Nephron progenitor cell (in vitro differentiated cells): ENCODE data around the gene PSG2.
"Not testable (repeated sequence)": the region's sequence is repeated elsewhere in the genome, so short reads cannot be mapped to it uniquely, and the experiment has no call there.

Experiments used
- DNase-seq: peaks from one replicate; pipeline ENCODE4 v3.0.0; 2021
- H3K27ac Mint-ChIP-seq: 2 replicates; pipeline ENCODE4 v1.8.0; 2021; ENCODE audit warnings: mild to moderate bottlenecking, moderate library complexity, mixed read lengths
- H3K27me3 Mint-ChIP-seq: 2 replicates; pipeline ENCODE4 v1.8.0; 2021; ENCODE audit warnings: mild to moderate bottlenecking, low read depth, mixed read lengths; ENCODE audit not compliant: poor library complexity
- H3K36me3 Mint-ChIP-seq: 2 replicates; pipeline ENCODE4 v1.8.0; 2021; ENCODE audit warnings: low read depth, mixed read lengths
- H3K4me1 Mint-ChIP-seq: 2 replicates; pipeline ENCODE4 v1.8.0; 2021; ENCODE audit warnings: mixed read lengths
- H3K4me3 Mint-ChIP-seq: 2 replicates; pipeline ENCODE4 v1.8.0; 2021; ENCODE audit warnings: mild to moderate bottlenecking, moderate library complexity, mixed read lengths
- H3K9me3 Mint-ChIP-seq: 2 replicates; pipeline ENCODE4 v1.8.0; 2021; ENCODE audit warnings: mild to moderate bottlenecking, moderate library complexity, mixed read lengths
- TF ChIP-seq, protein P1 (sequence below): fragments of 200-600 bp; sonication (generic); IDR thresholded peaks from 2 replicates; pipeline ENCODE4 v1.5.0; 2021; ENCODE audit warnings: antibody characterized with exemption

PSG2 gene

DNA sequence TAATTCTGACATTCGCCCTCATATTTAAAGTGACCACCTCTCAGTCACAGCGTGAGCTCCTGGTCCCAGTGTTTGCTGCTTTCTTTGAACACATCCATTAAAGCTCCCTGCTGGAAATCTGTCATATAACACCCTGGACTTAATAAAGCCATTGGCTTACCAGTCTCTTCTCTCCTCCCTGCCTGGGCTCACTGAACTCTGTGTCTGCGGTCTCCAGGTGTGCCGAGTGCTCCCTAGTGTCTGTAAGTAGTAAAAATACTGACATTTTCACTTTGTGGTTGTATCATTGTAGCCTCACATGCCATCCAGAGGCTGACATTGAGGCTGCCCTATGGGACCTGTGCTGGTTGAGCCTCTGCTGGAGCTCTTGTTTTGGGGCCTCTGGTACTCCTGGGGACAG, 53.6 kb downstream of the PSG2 start:
- TF ChIP-seq, protein P1, sequence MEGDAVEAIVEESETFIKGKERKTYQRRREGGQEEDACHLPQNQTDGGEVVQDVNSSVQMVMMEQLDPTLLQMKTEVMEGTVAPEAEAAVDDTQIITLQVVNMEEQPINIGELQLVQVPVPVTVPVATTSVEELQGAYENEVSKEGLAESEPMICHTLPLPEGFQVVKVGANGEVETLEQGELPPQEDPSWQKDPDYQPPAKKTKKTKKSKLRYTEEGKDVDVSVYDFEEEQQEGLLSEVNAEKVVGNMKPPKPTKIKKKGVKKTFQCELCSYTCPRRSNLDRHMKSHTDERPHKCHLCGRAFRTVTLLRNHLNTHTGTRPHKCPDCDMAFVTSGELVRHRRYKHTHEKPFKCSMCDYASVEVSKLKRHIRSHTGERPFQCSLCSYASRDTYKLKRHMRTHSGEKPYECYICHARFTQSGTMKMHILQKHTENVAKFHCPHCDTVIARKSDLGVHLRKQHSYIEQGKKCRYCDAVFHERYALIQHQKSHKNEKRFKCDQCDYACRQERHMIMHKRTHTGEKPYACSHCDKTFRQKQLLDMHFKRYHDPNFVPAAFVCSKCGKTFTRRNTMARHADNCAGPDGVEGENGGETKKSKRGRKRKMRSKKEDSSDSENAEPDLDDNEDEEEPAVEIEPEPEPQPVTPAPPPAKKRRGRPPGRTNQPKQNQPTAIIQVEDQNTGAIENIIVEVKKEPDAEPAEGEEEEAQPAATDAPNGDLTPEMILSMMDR = no peak
- peaks cover 6% of the 10 kb centered on the region for H3K27me3 Mint-ChIP-seq
- no peaks in the 10 kb centered on the region for H3K36me3 Mint-ChIP-seq
- H3K4me3 Mint-ChIP-seq = no peak overlapping the region
- H3K9me3 Mint-ChIP-seq = peaks cover 87% of the 10 kb centered on the region
- H3K27ac Mint-ChIP-seq = no peak overlapping the region
- no peaks in the 10 kb centered on the region for H3K4me1 Mint-ChIP-seq
- DNase-seq = no peak

- not testable (repeated sequence) for DNase-seq, H3K36me3 Mint-ChIP-seq, H3K27me3 Mint-ChIP-seq, H3K4me1 Mint-ChIP-seq, H3K27ac Mint-ChIP-seq, H3K4me3 Mint-ChIP-seq
- peaks cover 91% of the 10 kb centered on the region for H3K9me3 Mint-ChIP-seq
Measured at GRCh38 chr19:43027985-43028384, 54.5 kb downstream of the PSG2 start.

DNA sequence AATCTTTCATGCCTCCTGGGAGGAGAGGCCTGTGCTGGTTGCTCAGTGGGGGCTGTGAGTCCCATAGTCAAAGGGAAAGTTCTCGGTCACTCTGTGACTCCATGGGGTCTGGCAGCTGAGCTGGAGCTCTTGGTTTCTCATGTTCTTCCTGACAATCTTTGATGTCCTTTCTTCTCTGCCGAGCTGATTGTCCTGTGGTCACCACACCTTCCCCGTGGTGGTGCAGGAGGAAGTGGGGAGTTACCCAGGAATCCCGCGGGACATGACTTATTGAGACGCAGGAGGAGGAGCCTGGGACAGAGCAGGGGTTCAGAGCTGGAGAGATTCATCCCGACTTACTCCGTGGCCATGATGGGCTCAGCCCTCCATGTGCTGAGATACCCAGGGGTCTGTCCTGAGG, 55.4 kb downstream of the PSG2 start:
- not testable (repeated sequence) for H3K27ac Mint-ChIP-seq, H3K36me3 Mint-ChIP-seq, H3K4me1 Mint-ChIP-seq, DNase-seq, H3K27me3 Mint-ChIP-seq, H3K4me3 Mint-ChIP-seq
- peaks cover 90% of the 10 kb centered on the region for H3K9me3 Mint-ChIP-seq

DNA sequence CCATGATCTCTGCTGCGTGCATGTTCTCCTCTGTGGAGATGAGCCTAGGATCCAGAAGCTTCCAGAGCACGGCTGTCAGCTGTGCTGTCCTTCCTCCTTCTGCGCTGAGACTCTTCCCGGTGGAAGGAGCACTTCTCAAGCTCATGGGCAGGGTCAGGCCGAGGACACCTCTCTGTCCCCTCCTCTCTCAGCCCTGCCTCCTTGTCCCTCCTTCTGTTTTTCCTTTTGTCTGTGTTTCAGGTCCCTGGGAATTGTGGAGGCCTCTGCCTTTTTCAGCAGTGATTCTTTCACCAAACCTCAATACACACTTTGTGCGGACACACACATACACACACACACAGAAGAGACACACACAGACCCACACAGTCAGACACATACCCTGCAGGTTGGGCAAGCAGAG, 56.1 kb downstream of the PSG2 start, which contains the start of gene PSG11:
Gene PSG11, minus strand, starts transcription at position 101 of the 400 bp plus-strand sequence. Its CDS starts 97 bp downstream, at position 4.
- peaks cover 91% of the 10 kb centered on the region for H3K9me3 Mint-ChIP-seq
- H3K4me3 Mint-ChIP-seq, H3K27me3 Mint-ChIP-seq: not testable (repeated sequence)

DNA sequence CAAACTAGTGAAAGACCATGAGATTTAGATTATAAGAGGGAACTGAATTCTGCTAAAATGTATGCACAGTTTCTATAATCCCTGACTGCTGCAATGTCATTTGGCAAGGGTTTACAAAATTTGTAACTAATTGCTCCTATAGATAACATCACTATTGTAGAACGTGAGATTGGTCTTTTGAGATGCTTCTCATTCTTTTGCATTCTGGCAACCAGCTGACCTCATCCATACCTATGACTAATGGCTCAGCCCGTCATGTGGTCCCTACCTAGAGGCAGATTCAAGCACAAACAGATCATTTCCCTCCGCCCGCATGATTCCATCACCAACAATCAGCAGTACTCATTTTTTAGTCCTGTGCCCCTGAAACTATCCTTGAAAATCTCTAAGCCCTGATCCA, 60.4 kb downstream of the PSG2 start:
- peaks cover 84% of the 10 kb centered on the region for H3K9me3 Mint-ChIP-seq
- not testable (repeated sequence) for H3K27me3 Mint-ChIP-seq, DNase-seq, H3K4me3 Mint-ChIP-seq, H3K36me3 Mint-ChIP-seq, H3K27ac Mint-ChIP-seq, H3K4me1 Mint-ChIP-seq

More for the DNA sequence above, 56.1 kb downstream of the PSG2 start, which contains the start of gene PSG11:
- H3K4me1 Mint-ChIP-seq, DNase-seq, H3K36me3 Mint-ChIP-seq: not testable (repeated sequence)
- H3K27ac Mint-ChIP-seq = peak within 1 kb of the TSS; percentile 48

- not testable (repeated sequence) for H3K4me1 Mint-ChIP-seq, H3K4me3 Mint-ChIP-seq, H3K36me3 Mint-ChIP-seq, DNase-seq, H3K27ac Mint-ChIP-seq, H3K27me3 Mint-ChIP-seq
- peaks cover 84% of the 10 kb centered on the region for H3K9me3 Mint-ChIP-seq
Measured at GRCh38 chr19:43021629-43022028, 60.9 kb downstream of the PSG2 start.

GRCh38 chr19:43019588-43019987, 62.9 kb downstream of the PSG2 start:
- peaks cover 86% of the 10 kb centered on the region for H3K9me3 Mint-ChIP-seq
- not testable (repeated sequence) for H3K36me3 Mint-ChIP-seq, H3K27me3 Mint-ChIP-seq, H3K27ac Mint-ChIP-seq, H3K4me1 Mint-ChIP-seq, DNase-seq, H3K4me3 Mint-ChIP-seq
